GM18505 (cell line): ENCODE results near the gene USP32.
A peak's percentile ranks its signal among the peaks of the same experiment; 100 is the strongest.
"Not testable (repeated sequence)": the region's sequence is repeated elsewhere in the genome, so short reads cannot be mapped to it uniquely, and the experiment has no call there.

Source experiments
- ATAC-seq: cut with Tn5 transposase; IDR thresholded peaks from one replicate; pipeline ENCODE4 v1.9.1; 2021; ENCODE audit not compliant: unreplicated experiment
- POLR2A ChIP-seq: IDR thresholded peaks from 4 replicates; pipeline ENCODE4 v1.6.1; 2011; ENCODE audit warnings: borderline replicate concordance; ENCODE audit not compliant: insufficient read depth, insufficient read length; ENCODE audit errors: extremely low read depth

USP32 gene

GRCh38 chr17:60323754-60324153 is 68.2 kb downstream of the USP32 start:
- TF ChIP-seq POLR2A, result no peak
- ATAC-seq, result no peak

DNA sequence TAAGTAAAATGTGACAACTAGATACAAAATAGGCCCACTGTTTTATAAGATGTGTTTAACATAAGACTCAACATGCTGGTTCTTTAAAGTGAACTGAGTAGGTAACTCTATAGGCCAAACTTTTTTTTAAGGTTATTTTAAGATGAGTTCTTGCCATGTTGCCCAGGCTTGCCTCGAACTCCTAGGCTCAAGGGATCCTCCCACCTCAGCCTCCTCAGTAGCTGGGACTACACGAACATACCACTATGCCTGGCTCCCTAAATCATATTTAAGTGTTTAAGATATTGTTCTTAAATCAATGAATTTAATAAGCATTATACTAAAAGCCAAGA is 69.9 kb downstream of the USP32 start:
- ATAC-seq, result no peak
- TF ChIP-seq POLR2A, result no peak

GRCh38 chr17:60321336-60322055 is 70.4 kb downstream of the USP32 start:
- TF ChIP-seq POLR2A, result no peak
- no peak for ATAC-seq

DNA sequence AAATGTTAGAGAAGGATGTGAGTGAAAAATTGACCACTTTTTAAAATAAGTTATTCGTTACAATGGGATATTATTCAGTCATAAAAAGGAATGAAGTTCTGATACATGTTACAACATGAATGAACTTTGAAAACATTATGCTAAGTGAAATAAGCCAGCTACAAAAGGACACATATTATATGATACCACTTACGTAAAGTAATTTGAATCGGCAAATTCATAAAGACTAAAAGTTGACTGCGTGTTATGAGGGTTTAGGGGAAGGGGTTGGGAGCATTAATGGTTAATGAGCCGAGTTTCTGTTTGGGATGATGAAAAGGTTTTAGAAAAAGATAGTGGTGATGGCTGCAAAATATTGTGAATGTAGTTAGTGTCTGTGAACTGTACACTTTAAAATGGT is 73.1 kb downstream of the USP32 start:
- ATAC-seq, result no peak
- no peak for TF ChIP-seq POLR2A

GRCh38 chr17:60318326-60318725 is 73.6 kb downstream of the USP32 start:
- no peak for ATAC-seq
- TF ChIP-seq POLR2A, result no peak

- TF ChIP-seq POLR2A, result no peak
- no peak for ATAC-seq
These were observed 76.3 kb downstream of the USP32 start for GRCh38 chr17:60315650-60316049.

- ATAC-seq, result not testable (repeated sequence)
These were observed 77.0 kb downstream of the USP32 start for GRCh38 chr17:60314900-60315299.

GRCh38 chr17:60314423-60314822 is 77.5 kb downstream of the USP32 start:
- ATAC-seq, result no peak
- TF ChIP-seq POLR2A, result no peak

DNA sequence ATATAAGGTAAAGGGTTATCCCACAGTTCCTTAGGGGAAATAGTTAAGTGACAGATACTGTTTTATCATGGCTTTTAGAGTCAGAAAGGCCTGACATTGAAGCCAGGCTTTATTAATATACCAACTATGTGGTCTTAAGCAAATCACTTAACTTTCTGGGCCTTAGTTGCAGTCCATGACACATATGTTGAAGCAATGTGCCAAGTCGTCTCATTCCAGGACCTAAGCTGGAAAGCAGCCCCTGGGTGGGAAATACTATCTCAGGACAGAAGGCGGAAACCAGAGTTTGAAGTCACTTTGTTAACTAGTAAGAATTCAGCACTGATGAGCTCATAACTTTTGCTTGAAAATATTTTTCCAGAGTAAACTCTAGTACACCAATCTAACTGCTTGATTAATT is 80.0 kb downstream of the USP32 start:
- no peak for TF ChIP-seq POLR2A
- no peak for ATAC-seq

- no peak for TF ChIP-seq POLR2A
- ATAC-seq, result no peak
These were observed 80.7 kb downstream of the USP32 start for GRCh38 chr17:60311186-60311585.

GRCh38 chr17:60305141-60305540 is 86.8 kb downstream of the USP32 start:
- ATAC-seq, result peak; percentile 68
- no peak for TF ChIP-seq POLR2A

- TF ChIP-seq POLR2A, result no peak
- no peak for ATAC-seq
These were observed 87.4 kb downstream of the USP32 start for GRCh38 chr17:60304502-60304901.

- no peak for ATAC-seq
- no peak for TF ChIP-seq POLR2A
These were observed 88.4 kb downstream of the USP32 start for GRCh38 chr17:60303406-60304099.

GRCh38 chr17:60301649-60302048 is 90.3 kb downstream of the USP32 start:
- ATAC-seq, result no peak

More at GRCh38 chr17:60301649-60302048, 90.3 kb downstream of the USP32 start:
- TF ChIP-seq POLR2A, result no peak
